Hepatocyte (in vitro differentiated cells): ENCODE results near the gene R3HDM4. TPM values are rescaled to one million over a fixed set of nuclear protein-coding genes. Genes with fewer than 3 reads are reported as not detected.

Experiments
- DNase-seq: peaks from one replicate; pipeline ENCODE4 v3.0.0-alpha.2; 2016; ENCODE audit warnings: low spot score
- H2AFZ ChIP-seq: fragments of 200-600 bp; sonication (generic); 2 replicates; pipeline ENCODE4 v1.6.0; 2016; ENCODE audit warnings: antibody characterized with exemption, mild to moderate bottlenecking
- H3K27ac ChIP-seq: fragments of 200-600 bp; sonication (generic); 2 replicates; pipeline ENCODE4 v1.5.1; 2016; ENCODE audit warnings: mild to moderate bottlenecking
- H3K27me3 ChIP-seq: fragments of 200-600 bp; sonication (generic); 2 replicates; pipeline ENCODE4 v1.6.1; 2016
- H3K36me3 ChIP-seq: fragments of 200-600 bp; sonication (generic); replicated peaks from 2 replicates; pipeline ENCODE4 v1.5.1; 2016; ENCODE audit warnings: low read depth; ENCODE audit not compliant: insufficient read depth
- H3K4me1 ChIP-seq: fragments of 200-600 bp; sonication (generic); 2 replicates; pipeline ENCODE4 v1.5.1; 2016; ENCODE audit warnings: mild to moderate bottlenecking, moderate library complexity; ENCODE audit not compliant: insufficient read depth
- H3K4me2 ChIP-seq: fragments of 200-600 bp; sonication (generic); 2 replicates; pipeline ENCODE4 v1.6.0; 2016
- H3K4me3 ChIP-seq: fragments of 200-600 bp; sonication (generic); 2 replicates; pipeline ENCODE4 v1.5.1; 2016; ENCODE audit warnings: mild to moderate bottlenecking
- H3K79me2 ChIP-seq: fragments of 200-600 bp; sonication (generic); 2 replicates; pipeline ENCODE4 v1.6.0; 2017; ENCODE audit warnings: mild to moderate bottlenecking
- H3K9me2 ChIP-seq: fragments of 200-600 bp; sonication (generic); replicated peaks from 2 replicates; pipeline ENCODE4 v1.6.0; 2017; ENCODE audit warnings: mild to moderate bottlenecking; ENCODE audit not compliant: insufficient read depth
- H3K9me3 ChIP-seq: fragments of 200-600 bp; sonication (generic); 2 replicates; pipeline ENCODE4 v1.5.1; 2016; ENCODE audit warnings: low read depth, mild to moderate bottlenecking
- H4K20me1 ChIP-seq: fragments of 200-600 bp; sonication (generic); 2 replicates; pipeline ENCODE4 v1.6.0; 2016; ENCODE audit warnings: mild to moderate bottlenecking; ENCODE audit not compliant: insufficient read depth, poor library complexity, severe bottlenecking
- CTCF ChIP-seq: fragments of 200-600 bp; sonication (generic); IDR thresholded peaks from 2 replicates; pipeline ENCODE4 v1.5.1; 2016; ENCODE audit warnings: antibody characterized with exemption, mild to moderate bottlenecking; ENCODE audit not compliant: poor library complexity
- EZH2 ChIP-seq: fragments of 200-600 bp; sonication (generic); IDR thresholded peaks from 2 replicates; pipeline ENCODE4 v1.6.1; 2016; ENCODE audit warnings: antibody characterized with exemption, mild to moderate bottlenecking, borderline replicate concordance
- EZH2phosphoT487 ChIP-seq: fragments of 200-600 bp; sonication (generic); IDR thresholded peaks from one replicate; pipeline ENCODE4 v1.6.1; 2018; ENCODE audit warnings: antibody characterized with exemption, mild to moderate bottlenecking, low read depth, moderate library complexity; ENCODE audit not compliant: unreplicated experiment, severe bottlenecking
- WGBS: methylation state at CpG from one replicate; pipeline ENCODE4 v1.1.6; 2016; ENCODE audit warnings: low lambda C conversion rate; ENCODE audit errors: missing lambda C conversion rate; 5-methylcytosine and 5-hydroxymethylcytosine counted together
- polyA plus RNA-seq: library from polyadenylated mRNA; unstranded; fragments of >200 nt; fragmentation: Nextera tagmentation; extraction: Ambion mirVana; gene quantifications from 2 replicates; pipeline ENCODE4 v1.2.1, GENCODE V29; 2016
- total RNA-seq: library from RNA; depleted of rRNA; stranded (reverse); fragments of >200 nt; gene quantifications from 2 replicates; pipeline ENCODE4 v1.2.3, GENCODE V29; 2014

R3HDM4 gene
- total and polyA plus RNA-seq, 2 experiments from 2014 or later: 44.1 to 86.6 TPM

- no peak for TF ChIP-seq EZH2phosphoT487
- TF ChIP-seq CTCF: no peak
- no peak for TF ChIP-seq EZH2
- 97% methylated on average over 41 of the region's 51 CpGs for WGBS
- H3K4me3 ChIP-seq: no peak overlapping the region
Measured at GRCh38 chr19:884420-885211, 28.4 kb downstream of the R3HDM4 start.

GRCh38 chr19:883661-884211 lies 29.3 kb downstream of the R3HDM4 start:
- no peaks in the 10 kb centered on the region for H3K9me3 ChIP-seq
- H3K9me2 ChIP-seq: no peaks in the 10 kb centered on the region
- no peaks in the 10 kb centered on the region for H3K4me1 ChIP-seq
- H3K27ac ChIP-seq: no peak overlapping the region
- no peak overlapping the region for H2AFZ ChIP-seq
- H3K4me2 ChIP-seq: no peak overlapping the region
- no peak overlapping the region for H3K4me3 ChIP-seq
- TF ChIP-seq EZH2 (no peak), EZH2phosphoT487 (no peak), CTCF (peak; percentile 8)
- H4K20me1 ChIP-seq: no peaks in the 10 kb centered on the region
- H3K79me2 ChIP-seq: no peaks in the 10 kb centered on the region
- no peaks in the 10 kb centered on the region for H3K36me3 ChIP-seq
- DNase-seq: peak; percentile 63
- H3K27me3 ChIP-seq: no peaks in the 10 kb centered on the region
- 85% methylated on average over 22 of the region's 22 CpGs for WGBS

More at GRCh38 chr19:884420-885211, 28.4 kb downstream of the R3HDM4 start:
- Histone ChIP-seq H3K79me2 (no peaks in the 10 kb centered on the region), H3K4me2 (no peak overlapping the region), H3K27me3 (no peaks in the 10 kb centered on the region), H4K20me1 (no peaks in the 10 kb centered on the region), H3K36me3 (no peaks in the 10 kb centered on the region), H2AFZ (no peak overlapping the region), H3K9me3 (no peaks in the 10 kb centered on the region), H3K27ac (no peak overlapping the region), H3K4me1 (no peaks in the 10 kb centered on the region), H3K9me2 (no peaks in the 10 kb centered on the region)
- no peak for DNase-seq

- WGBS: 93% methylated on average over 12 of the region's 30 CpGs
- H4K20me1 ChIP-seq: no peaks in the 10 kb centered on the region
- no peak overlapping the region for H3K4me2 ChIP-seq
Measured at GRCh38 chr19:882871-883497, 30.0 kb downstream of the R3HDM4 start.

More at GRCh38 chr19:882871-883497, 30.0 kb downstream of the R3HDM4 start:
- DNase-seq: no peak
- H3K36me3 ChIP-seq: no peaks in the 10 kb centered on the region
- no peak overlapping the region for H3K4me3 ChIP-seq
- no peak overlapping the region for H3K27ac ChIP-seq
- no peaks in the 10 kb centered on the region for H3K9me2 ChIP-seq
- H3K9me3 ChIP-seq: no peaks in the 10 kb centered on the region
- no peaks in the 10 kb centered on the region for H3K4me1 ChIP-seq
- H3K79me2 ChIP-seq: no peaks in the 10 kb centered on the region
- no peaks in the 10 kb centered on the region for H3K27me3 ChIP-seq
- no peak for TF ChIP-seq EZH2
- no peak for TF ChIP-seq EZH2phosphoT487
- TF ChIP-seq CTCF: no peak
- H2AFZ ChIP-seq: no peak overlapping the region
